ENCODE measurements around the gene ETV6.

ETV6 gene

DNA sequence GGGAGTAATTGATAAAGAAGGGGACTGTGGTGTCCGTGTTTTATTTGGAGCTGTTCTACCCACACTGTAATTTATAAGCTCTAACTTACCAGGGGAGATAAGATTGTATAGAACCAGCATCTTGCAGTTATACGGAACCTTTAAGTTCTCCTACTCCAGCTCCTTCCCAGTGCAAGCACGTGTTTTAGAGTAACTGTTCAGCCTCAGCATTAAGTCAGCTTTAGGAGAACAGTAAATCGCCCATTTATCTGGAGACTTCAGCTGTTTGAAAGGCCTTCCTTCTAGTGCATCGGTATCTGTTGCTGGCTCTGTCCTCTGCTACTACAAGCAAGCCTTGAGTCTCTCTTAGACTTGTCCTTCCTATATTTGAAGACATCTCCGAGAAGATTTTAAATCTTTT lies 95.6 kb downstream of the ETV6 start:
- no peak for DNase-seq

DNA sequence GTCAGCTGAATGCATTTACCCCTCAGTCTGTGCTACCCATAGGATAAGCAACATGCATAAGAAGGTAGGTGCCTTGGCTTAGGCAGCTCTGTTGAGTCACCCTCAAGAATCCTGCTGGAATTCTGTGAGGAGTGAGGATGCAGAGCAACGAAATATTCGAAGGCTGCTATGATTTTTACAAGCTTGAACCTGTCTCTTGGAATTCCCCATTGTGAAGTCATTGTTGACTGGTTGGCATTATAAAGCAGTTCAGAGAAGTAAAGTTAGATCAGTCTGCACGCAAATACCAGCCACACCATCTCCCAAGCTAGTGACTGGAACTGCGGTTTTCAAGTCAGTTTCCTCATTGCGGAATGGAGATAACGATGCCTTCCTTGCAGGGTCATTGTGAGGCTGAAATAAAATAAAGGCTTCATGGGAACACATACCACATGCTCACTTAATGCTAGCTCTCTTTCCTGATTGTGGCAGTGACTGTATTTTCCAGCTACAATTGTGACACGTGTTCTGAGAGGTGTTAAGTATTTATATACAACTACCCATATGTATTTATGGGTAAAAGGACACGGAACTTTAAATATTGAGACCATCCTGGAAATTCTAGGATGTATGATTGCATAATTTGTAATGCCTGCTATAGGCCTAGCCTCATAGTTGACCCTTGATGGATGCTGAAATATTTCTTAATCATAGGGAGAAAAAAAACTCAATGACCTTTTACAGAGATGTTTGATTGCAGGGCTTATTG lies 96.7 kb downstream of the ETV6 start:
- DNase-seq: no peak

DNA sequence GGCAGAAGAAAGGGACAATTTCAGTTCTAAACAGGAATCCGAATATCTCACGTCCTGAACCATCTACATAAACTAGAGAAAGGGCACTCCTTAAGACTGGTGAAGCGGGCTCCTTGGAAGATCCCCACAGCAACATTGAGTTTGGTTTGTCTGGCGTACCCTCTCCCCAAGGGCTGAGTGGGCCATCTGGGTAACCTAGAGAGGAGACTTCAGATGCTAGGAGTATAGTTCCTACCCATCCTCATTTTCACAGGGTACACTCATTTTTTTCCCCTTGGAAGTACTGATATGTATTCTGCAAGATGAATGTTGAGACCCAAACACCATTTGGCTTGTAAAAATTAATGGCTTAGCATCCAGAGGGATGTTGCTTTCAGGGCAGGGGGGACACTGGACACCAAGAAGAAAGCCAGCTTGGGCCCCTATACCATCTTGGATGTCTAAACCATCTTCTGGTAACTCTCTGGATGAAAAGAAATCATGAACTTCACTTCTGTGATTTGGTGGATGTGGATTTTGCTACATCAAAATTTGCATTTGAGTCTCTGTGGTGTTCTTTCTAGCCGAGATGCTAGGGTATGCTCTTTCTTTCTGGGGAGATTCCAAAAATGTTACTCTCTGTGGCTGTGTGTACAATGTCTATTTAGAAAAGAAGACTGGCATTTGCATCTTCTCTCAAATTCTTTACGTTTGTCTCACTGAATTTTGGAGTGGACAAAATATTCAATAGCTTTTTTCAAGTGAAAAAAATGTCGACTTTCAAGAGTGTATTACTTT lies 97.7 kb downstream of the ETV6 start:
- DNase-seq: no peak

DNA sequence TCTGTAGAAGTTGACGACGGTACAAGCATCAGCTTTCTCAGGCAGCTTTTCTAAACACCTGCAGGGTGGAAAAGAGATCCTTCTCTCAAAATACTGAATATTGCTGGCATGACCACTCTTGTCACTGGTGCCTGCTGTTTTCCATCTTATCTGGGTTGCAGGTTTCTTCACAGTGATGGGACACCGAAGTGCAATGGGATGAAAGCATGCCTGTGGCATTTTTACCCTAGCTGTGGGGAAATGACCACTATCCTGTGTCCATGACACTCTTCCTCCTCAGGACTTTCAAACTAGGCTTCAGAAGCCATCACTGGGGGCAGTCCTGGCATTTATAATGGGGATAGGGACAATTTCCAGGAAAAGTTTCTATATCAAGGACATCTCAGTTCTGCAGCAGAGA lies 98.5 kb downstream of the ETV6 start:
- DNase-seq: no peak

DNA sequence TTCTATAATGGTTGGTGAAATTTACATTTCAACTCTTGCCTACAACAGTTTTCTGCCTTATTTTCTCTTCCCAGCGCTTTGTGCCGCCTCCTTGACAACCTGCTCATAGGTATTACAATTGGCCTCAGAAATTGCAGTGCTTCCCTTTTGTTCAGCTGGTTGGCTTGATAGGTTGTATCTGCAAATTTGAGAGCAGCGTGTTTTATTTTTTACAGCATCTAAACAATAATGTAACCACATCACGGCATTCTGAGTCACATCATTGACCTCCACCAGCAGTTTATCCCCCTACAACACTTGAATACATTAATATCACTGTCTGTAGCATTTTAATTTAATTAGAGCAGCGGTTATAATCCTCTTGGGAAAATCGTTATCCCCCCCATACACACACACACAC lies 99.4 kb downstream of the ETV6 start:
- DNase-seq: no peak

DNA sequence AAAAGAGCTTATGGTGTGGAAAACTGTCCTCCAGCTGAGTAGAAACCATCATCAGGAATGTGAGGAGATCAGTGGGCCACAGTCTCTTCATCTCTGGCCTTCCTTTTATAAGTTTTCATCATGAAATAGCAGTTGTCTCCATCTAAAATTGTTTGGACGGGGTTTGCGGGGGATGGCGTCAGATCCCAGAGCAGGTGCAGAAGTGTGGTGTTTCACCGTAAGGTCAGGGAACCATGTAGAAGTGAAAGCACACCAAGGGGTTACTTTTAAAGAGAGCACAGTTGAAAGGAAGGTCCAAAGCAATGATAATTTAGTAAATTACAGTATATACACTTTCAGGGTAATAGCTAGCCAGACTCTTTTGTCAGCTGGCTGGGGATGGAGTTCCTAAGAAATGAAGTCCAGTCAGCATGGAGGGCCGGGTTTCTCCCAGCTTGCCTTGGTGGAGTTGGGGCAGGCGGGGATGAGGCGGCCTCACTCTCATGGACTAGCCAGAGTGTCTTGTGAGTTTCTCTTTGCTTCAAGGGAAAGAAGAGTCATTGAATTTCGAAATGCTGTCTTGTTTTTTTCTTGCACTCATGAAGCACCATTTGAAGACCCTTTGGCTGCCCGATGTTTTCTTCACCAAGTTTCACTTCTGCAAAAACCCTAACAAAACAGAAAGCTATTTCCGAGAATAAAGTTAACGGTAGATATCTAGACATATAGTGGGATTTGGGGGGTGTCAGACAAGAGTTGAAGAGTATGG lies 100.6 kb downstream of the ETV6 start:
- DNase-seq: no peak

DNA sequence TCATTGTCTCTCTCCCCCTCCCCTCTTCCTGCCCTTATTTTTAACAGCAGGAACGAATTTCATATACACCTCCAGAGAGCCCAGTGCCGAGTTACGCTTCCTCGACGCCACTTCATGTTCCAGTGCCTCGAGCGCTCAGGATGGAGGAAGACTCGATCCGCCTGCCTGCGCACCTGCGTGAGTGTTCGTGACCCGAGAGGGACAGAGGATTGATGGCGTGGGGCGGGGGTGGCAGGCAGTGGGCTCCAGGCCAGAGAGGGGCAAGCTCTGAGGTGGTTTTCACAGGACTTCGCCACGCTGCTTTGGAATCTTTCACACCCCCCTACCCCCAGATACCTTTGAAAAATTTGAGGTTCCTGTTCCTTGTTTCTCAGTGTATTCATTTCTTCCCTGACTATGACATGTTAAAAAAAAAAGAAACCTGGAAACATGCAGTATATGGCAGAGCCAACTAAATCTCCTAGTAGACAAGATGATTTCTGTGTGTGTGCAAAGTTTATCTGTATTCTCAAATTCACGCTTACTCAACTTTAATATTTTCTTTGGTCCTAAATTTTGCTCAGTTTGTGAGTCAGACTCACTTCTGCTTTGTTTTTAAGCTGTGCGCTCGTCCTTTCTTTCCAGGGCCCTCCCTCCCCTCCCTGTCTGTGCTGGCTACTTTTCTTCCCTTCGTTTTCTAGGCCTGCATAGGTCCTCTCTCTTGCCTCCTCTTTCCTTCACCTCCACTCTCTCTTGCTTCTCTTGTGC lies 103.1 kb downstream of the ETV6 start:
- DNase-seq: no peak

DNA sequence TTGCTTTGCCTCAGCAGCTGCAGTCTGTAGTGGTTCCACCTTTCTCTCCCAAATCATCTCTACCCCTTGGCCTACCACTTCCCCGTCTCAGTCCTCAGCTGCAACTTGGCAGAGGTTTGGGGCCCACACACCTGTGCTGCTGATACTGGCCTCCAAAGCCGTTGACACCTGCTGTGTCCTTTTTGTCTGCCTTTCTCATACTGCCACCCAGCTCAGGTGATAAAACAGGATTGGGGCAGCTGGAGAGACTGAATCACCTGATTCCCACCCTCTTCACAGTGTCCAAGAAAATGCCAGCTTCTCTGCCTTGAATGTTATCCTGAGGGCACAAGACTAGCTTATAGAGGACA lies 103.7 kb downstream of the ETV6 start:
- DNase-seq: no peak

DNA sequence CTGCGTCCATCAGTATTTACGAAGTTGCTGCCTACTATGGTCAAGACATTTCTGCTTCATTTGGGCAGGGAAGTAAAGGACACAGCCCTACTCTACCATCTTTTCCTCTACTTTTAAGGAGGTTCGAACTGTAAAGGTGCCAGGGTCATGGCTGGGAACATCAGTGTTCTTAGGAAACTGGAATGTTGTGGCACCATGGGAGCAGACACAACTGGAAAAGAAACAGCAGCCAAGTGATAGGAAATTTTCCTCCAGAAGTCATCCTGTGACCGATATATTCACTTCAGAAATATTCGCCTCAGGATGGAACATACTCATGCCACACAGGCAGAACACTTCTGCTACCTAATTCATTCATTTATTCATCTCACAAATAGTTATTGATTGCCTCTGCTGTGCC lies 104.4 kb downstream of the ETV6 start:
- DNase-seq: no peak

DNA sequence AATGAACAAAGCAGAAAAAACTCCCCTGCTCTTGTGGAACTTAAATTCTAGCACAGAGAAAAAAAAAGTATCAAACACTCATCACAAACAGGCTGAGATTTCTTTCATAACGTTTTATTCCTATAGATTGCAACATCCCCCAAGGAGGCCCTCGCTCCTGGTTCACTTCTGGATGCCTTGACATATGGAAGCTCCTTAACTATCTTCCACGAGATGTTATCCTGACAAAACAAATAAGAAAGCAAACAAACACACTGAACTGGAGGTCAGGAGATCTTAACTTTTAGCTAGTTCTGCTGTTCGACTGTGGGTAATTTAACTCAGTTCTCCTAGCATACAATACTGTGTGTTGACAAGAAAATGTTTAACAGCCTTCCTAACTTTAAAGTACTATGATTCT lies 104.8 kb downstream of the ETV6 start:
- DNase-seq: no peak

DNA sequence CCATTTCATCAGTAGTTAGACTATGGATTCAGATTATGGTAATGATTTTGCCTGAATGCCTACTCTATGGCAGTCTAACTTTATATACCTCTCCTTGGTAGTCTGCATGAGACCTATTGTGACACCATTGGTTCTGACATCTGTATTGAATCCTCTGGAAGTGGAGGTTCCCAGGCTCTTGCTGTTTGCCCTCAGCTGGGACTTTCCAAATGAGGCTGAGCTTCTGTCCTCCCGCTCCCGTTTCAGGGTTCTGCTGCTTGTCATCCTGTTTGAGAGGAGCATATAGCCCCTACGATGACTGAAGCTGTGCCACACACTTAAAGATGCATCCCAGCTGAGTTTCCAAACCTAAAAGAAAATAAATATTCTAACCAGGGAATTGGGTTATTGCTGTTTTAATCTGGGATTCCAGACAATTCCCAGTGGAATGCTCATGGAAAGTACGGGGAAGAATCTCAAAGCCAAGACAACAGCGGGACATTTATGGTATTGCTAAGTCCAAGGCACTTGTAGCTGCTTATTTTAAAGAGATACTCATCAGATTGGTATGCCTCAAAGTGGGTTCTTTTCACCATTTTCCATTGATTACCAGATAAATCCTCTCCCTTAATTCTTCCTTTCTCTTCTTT lies 105.9 kb downstream of the ETV6 start:
- no peak for DNase-seq

DNA sequence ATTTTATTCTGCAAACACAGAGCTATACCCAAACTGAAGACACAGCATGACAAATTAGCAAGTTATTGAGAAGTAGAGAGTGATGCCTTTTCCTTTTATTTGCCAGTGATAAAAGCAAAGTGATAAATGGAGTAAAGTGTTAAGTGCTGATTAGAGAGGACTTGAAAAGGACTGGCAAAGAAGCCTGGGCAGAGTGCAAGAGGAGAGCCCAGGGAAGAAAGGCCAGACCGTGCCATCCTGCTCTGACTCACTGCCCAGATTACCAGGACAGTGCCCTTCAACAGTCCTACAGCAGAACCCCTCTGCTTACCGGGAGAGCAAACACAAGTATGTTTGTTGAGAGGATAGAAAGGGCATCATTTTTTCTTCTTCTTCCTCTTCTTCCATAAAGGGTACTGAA lies 106.5 kb downstream of the ETV6 start:
- DNase-seq: no peak

DNA sequence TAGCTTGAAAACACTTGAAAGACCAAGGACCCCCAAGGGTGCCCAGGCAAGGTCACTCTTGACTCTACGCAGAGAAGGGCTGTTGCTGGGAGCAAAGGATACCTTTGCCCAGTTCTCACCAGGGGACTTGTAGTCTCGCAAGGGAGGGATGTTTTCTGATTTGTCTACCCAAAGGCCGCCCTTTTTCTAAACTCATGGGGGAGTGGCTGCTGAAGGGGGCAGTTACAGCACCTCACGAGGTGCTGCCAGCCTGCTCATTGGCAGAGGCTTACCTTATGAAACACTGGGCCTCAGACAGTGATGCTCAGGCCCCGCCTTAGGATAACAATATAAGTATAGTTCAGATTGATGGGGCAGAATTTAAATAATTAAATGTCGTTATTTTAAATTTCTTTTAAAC lies 107.0 kb downstream of the ETV6 start:
- no peak for DNase-seq

DNA sequence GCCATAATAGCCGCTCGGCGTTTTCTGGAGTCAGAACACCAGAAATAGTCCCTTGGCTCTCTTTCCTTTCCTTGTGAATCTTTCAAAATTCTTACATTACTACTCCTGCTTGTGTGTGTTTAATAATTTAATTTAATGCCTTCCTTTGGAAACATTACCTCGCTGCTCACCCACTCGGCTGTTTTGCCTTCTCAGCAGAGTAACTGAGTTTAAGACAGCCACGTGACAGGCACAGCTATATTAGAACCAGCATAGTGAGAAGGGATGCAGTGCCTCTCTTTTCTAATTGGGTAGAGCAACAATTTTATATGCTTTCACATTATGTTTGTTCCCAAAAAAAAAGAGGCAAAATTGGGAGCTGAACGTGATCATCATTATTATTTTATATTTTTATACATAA lies 107.6 kb downstream of the ETV6 start:
- DNase-seq: no peak

DNA sequence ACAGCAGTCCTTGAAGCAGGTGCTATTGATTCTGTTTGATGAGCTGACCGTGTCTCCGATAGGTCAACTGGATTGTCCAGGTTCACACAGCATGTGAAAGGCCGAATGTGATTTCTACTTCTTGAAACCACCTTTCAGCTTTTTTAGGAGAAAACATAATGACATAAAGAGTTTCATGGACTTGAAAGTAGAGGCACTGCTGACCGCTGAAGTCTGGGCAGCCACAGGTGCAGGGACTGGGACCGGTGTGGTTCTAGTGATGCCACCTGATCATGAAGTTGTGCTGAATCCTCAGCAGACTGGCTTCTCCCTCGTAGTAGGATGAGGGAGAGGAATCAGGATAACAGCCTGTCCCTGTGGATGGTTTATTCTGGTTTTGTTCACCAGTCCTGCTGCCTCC lies 108.1 kb downstream of the ETV6 start:
- DNase-seq: no peak

DNA sequence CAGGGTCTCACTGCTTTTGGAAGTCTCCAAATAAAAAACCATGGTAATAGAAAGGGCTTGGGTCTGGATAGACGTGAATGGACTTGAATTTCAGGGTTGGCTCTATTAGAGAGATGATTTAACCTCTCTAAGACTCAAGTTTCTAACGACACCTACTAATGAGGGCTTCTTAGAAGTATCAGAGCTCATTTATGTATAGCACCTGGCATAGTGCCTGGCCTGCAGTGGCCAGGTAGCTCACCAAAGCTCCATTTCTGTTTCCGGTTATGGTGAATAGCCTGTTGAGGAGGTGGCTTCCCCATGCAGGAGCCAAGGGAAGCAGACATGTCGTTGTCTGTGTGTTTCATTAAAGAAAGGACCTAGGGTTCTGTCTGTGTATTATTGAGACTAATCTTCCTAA lies 108.6 kb downstream of the ETV6 start:
- DNase-seq: no peak

DNA sequence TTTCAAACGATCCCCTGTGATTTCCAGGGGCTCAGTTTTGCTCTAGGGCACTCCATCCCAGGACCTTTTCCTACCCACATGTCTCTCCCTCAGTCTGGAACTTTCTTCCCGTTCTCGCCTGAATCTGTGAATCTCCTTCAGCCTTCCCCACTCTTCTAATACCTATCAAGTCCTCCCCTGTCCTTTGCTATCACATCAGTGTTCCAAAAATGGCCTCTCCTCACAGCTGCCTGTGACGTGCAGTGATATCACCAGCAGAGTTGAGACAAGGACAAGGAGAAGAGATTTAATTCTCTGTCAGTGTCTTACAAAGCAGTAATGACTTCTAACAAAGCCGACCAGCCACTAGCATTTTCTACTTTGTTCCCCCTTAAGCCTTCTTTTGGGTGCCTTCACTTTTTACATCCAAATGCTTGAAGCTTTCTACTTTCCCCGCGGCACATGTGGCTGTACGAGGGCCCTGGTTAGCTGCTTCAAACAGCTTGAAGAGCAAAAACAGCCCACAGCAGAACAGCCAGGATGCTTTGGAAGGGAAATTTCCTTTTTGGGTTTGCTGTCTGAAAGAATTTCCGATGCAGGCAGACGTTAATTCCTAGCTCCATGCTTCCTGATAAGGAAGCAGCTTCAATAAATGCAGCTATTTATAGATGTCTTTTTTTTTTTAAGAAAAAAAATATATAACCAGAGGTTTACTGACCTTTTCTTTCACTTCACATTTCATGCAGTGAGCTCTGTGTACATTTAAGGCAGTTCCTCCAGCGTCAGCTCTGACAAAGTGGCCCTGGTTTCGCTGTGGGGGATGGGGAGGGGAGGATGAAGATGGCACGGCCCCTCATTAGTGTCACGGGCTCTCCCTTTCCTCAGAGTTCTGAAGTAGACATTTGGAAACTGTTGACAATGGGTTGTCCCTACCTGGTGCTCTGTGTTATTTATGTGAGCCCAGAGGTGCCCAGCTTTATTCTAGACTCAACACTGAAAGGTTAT lies 109.3 kb downstream of the ETV6 start:
- no peak for DNase-seq

DNA sequence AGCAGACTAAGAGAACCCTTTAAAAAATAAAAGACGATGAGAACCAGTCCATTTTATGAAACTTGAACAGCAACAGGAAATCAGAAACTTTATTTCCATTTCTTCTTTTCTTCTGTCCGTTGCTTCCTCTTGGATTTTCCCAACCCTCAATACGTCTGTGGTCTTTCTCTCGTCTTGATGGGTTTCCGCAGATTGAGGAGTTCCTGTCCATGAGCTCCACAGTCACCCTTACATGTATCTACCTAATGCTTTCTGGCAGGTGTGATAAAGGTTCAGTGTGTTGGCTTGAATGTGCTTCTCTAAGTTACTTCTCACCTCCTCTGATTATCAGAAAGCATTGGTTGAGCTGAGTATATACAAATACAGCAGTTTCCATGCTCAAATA lies 110.0 kb downstream of the ETV6 start:
- DNase-seq: no peak

DNA sequence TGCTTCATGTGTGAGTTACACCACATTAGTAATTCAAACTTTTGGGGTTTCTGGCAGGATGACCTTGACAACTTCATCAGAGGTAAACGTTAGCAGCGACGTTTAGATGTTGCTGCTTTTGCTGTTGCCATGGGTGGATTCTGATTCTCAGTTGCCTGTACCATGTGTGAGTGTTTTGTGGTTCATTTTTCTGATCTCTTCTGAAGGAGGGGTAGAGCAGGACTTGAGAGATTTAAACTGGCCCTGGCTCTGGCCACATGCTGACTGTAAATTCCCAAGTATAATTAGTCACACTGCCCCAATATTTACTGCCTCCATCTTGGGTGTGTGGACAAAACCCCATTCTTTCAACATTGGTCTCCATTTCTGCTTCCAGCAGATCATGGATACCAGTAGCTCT lies 110.4 kb downstream of the ETV6 start:
- no peak for DNase-seq

DNA sequence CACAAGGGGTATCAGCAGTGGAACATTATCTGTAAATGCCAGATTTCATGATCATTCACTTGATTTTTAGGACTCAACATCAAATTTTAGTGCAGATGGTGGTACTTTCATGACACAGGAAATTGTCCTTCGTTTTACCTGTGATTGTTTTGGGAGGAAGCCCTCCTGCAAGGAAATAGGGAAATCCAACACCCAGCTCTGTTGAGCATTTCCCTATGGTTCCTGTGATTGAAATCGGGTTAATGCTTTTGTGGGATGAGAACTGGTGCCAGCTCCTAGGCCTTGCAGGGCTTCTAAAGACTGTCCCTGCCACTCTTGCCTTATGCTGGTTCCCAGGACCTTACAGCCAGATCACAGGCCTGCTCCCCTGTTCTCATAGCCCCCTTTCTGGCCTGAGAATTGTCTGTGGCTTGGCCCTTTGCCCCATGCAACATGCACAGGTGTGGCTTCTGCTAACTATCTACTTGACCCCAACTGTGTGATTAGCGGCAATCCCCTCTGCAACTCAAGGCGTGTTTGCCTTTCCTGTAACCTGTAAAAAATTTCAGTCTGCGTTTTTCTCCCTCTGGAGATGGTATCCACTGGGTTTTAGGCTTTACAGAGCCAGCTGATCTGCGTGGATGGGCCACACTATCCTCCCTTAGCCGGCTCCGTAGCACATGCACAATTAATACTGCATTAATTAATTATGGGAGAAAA lies 112.5 kb downstream of the ETV6 start:
- DNase-seq: no peak

DNA sequence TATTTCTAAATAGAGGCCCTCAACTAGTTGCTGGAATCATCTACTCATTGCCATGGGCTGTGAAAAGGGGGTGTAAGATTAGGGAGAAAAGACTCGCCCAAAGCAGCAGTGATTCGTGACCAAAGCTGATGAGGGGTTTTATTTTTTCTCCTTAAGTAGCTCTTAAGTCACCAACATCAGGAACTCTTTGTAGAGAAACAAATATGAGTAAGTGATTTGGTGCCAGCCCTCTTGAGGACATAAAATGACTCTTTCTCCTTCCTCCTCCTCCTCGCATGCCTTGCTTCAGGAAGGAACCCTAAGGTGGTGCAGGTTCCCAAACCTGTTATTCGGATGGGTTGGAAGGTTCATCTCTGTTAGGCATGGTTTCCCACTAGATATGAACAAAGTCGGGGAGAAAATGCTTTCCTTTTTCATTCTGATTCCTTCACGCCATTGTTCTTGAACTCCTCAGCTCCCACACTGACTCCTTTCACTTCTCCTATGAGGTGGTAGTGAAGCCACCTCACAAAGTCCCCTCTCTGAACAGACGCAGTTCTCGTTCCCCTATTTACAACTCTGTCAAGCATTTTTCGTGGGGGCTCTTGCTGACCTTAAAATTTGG lies 113.4 kb downstream of the ETV6 start:
- DNase-seq: no peak
